AG10803 (cell line): Measurements from ENCODE around the gene GFRA1.

Source experiments
- DNase-seq: peaks from one replicate; pipeline ENCODE4 v3.0.0; 2010; ENCODE audit warnings: low read depth
- H3K4me3 ChIP-seq: 2 replicates; pipeline ENCODE4 v1.5.1; 2011; ENCODE audit warnings: mild to moderate bottlenecking, low read length, control low read depth
- CTCF ChIP-seq: conservative IDR thresholded peaks from 2 replicates; pipeline ENCODE4 v1.5.1; 2011; ENCODE audit warnings: mild to moderate bottlenecking, low read length, control low read depth, inconsistent platforms

Gene GFRA1

GRCh38 chr10:116306847-116307246 lies 33.8 kb upstream of the GFRA1 start:
- TF ChIP-seq CTCF = no peak
- H3K4me3 ChIP-seq = no peak overlapping the region
- no peak for DNase-seq

- no peak for DNase-seq
- TF ChIP-seq CTCF = no peak
- no peak overlapping the region for H3K4me3 ChIP-seq
Measured at GRCh38 chr10:116304923-116305322, 31.9 kb upstream of the GFRA1 start.

- TF ChIP-seq CTCF = no peak
- DNase-seq = peak; percentile 1
- no peak overlapping the region for H3K4me3 ChIP-seq
Measured at GRCh38 chr10:116300542-116300941, 27.5 kb upstream of the GFRA1 start.

GRCh38 chr10:116298586-116298985 lies 25.6 kb upstream of the GFRA1 start:
- DNase-seq = no peak
- no peak for TF ChIP-seq CTCF
- no peak overlapping the region for H3K4me3 ChIP-seq

- no peak for DNase-seq
- no peak for TF ChIP-seq CTCF
- no peak overlapping the region for H3K4me3 ChIP-seq
Measured at GRCh38 chr10:116296291-116296721, 23.3 kb upstream of the GFRA1 start.

GRCh38 chr10:116292493-116292892 lies 19.5 kb upstream of the GFRA1 start:
- no peak for DNase-seq
- H3K4me3 ChIP-seq = no peak overlapping the region
- TF ChIP-seq CTCF = no peak

- no peak overlapping the region for H3K4me3 ChIP-seq
- no peak for TF ChIP-seq CTCF
- DNase-seq = no peak
Measured at GRCh38 chr10:116289652-116290051, 16.6 kb upstream of the GFRA1 start.
